HG03432 (cell line): ENCODE measurements around the gene STYXL1.

Experiments
- ATAC-seq: cut with Tn5 transposase; IDR thresholded peaks from one replicate; pipeline ENCODE4 v1.9.1; 2021; ENCODE audit warnings: mild to moderate bottlenecking, moderate library complexity; ENCODE audit not compliant: unreplicated experiment

STYXL1 gene

GRCh38 chr7:75960372-75960771, 87.4 kb downstream of the STYXL1 start:
- no peak for ATAC-seq

GRCh38 chr7:75958802-75959543, 88.8 kb downstream of the STYXL1 start:
- ATAC-seq = no peak

- ATAC-seq = no peak
Observed at GRCh38 chr7:75957021-75957736, 90.6 kb downstream of the STYXL1 start.

- no peak for ATAC-seq
Observed at GRCh38 chr7:75955331-75955955, 92.4 kb downstream of the STYXL1 start.

- no peak for ATAC-seq
Observed at GRCh38 chr7:75953931-75954330, 93.9 kb downstream of the STYXL1 start.

DNA sequence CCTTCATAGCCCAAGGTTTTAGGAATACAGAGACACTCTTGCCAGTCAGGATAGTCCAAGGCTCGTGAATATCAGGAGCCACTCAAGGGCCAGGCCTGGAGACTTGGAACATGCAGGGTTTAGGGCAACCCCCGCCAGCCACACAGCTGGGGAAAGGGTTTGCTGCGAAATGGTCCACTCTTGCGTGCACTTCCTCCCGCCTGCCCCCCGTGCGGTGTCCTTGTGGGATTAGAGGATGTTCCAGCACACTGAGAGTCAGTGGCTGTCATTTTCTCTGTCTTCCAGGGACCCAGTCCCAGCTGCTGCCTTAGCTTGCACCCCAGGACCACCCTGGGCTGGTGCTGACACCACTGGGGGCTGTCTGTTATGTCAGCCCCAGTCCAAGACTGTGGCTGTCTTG, 94.4 kb downstream of the STYXL1 start:
- ATAC-seq = no peak

- ATAC-seq = no peak
Observed at GRCh38 chr7:75951506-75951905, 96.3 kb downstream of the STYXL1 start.

GRCh38 chr7:75950111-75950681, 97.6 kb downstream of the STYXL1 start:
- ATAC-seq = no peak

GRCh38 chr7:75948179-75948578, 99.6 kb downstream of the STYXL1 start:
- no peak for ATAC-seq
